ENCODE data around the gene NRP2. TPM values are rescaled to one million over a fixed set of nuclear protein-coding genes. Genes with fewer than 3 reads are reported as not detected.

Gene NRP2
- total RNA-seq, 1 donor from 2014 or later = 22.1 TPM

DNA sequence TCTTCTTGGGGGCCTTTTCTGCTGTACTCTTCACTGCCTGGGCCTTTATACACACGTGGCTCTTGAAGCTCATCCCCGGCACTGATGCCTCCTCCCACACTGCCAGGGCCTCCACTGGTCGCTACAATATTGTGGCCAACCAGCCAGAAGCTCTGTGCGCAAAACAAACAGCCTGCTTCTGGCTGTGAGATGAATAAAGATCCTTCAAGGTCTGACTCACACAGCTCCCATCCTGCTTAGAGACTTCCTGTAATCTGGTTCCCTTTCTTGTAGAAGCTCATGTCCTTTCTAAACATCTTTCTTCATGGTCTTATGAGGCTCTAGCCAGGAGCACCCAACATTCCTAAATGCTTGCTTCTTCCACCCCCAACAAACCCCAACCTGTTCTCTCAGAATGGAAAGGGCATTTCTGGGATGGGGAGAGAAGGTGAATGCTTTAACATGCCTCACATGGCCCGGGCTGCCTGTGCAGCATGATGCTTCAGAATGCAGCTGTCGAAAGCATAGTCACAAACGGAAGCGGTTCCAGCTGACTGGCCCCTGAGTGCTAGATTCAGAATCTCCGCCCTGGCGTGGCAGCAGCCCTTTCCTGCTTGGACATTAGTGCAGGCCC is 24.6 kb downstream of the NRP2 start:
- DNase-seq = peak; percentile 32

DNA sequence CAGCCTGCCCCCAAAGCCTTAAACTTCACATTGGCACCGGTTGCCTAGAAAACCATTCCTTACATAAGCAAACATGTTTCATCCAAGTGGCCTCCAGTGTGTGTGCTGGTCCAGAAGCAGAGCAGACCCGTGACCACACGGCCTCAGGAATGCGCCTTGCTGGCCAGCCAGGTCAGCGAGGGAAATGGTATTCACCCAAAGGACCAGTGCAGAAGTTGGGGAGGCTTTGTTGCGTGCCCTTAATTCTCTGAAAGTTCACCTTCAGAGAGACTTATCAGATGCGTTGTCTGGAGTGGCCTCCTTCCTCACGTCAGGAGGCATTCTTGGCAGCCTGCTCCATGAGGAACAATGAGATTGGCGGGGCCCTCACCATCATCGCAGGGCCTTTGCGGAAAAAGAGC is 25.9 kb downstream of the NRP2 start:
- no peak for DNase-seq

DNA sequence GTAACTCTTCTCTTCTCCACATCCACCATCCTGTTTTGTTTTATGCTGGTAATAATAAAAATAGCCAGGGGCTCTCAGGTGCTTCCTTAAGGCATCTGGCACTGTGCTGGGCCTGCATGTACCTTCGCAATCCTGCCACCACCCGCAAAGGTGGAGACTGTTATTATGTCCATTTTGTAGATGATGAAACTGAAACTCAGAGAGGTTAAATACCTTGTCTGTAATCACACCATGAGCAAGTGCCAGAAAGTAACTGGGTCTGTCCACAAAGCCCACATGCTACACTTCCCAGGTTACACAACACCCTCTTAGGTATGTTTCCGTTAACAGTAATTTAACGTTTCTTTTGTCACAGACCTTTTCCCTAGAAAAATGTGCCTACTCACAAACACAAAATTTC is 27.0 kb downstream of the NRP2 start:
- no peak for DNase-seq

DNA sequence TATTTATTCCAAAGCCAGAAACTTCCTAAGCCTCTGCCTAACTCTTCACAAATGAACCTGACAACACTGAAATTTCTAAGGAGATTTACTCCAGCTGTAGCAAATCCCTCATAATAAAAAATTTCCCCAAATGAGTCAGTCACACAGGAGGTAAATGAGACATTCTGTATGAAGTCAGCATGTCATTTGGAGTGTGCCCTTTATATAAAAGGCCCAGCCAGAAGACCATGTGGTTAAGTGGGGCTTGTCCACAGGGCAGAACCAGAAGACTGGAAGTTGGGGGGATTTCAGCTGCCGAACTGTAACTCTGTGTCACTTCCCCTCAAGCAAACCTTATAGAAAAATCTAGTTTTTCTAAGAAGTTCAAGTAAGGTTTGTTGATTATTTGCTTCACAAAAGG is 30.2 kb downstream of the NRP2 start:
- DNase-seq = no peak

DNA sequence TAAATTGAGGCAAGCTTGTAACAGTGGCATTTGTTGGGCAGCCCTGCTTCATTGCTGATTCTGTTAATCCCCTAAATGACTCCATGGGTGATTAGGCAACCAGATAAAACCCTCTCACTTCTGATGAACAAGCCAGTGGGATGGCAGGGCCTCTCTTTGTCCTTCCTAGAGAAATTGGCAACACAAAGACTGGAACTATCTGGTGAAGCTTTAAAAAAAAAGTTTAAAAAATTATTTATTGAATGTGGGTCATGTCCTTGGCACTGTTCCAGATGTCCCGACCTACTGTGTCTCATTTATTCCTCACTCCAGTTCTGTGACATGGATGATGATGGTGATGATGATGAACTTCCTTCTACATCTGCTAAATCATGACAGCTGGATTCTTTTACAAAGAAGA is 30.8 kb downstream of the NRP2 start:
- no peak for DNase-seq

DNA sequence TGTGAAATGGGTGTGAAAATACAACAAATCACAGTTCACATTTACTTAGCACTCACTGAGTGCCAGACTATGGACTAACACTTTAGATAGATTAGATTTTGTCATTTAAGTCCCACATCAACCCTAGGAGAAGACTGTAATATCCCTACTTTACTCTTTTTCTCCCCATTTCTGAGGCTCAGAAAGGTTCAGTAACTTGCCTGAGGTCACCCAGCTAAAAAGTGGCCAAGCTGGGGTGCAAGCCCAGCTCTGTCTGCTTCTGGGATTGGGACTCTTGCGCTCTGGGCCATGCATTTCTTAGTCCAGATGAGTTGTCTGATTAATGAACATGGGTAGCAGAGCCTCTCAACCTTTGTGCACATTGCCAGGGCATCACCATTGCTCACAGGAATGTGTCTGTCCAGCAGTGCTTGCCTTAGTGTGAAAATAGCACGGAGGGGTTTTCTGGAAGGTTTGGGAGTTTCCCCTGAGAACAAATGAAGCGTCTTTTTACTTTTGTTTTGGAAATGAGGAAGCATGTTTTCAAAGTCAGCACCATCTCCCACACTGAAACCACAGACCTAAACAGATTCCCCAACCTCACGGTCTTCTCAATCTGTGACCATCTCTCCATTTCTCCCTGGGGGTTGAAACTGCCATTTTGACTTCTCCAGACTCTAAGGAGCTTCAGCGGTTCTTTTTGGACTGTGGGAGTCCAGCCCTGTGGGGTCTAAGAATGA is 31.9 kb downstream of the NRP2 start:
- no peak for DNase-seq

DNA sequence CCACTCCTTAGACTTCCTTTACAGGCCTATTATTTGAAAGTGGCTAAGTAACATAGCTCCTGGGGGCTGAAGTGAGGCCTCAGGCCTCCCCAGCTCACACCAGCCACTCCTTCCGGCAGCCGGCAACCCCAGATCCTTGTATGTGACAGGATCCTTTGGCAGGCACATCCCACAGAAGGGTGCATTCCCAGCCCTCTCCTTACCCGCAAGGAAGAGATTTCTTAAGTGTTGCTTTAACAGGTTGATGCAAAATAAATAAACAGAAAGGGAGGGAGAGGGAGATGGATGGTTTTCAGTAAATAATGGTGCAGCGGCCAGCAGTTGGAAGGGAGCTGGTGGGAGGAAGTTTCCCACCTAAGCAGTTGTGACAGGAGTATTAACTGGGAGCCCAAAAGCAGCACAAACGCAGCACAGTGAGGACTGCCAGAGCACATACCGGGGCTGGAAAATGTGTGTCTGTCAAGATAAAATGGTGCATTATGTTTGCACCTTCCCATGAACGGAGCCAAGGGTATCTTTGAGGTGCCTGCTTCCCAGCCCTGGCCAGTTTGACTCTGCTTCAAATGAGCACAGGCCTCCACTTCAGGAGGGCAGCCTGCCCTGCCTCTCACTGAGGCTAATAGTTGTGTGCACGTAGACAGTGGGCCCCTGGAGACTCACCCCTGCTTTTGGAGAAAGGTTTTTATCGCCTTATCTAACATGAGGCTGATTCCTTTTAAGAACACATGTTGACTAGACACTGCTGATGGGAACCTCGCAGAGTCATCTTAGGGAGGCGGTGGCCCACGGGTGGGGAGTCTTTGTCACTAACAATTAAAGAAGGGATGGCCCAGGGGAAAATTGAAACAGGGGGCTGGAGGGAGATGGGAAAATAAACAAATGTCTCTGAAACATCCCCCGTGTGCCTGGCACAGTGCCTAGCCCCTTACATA is 32.8 kb downstream of the NRP2 start:
- no peak for DNase-seq

DNA sequence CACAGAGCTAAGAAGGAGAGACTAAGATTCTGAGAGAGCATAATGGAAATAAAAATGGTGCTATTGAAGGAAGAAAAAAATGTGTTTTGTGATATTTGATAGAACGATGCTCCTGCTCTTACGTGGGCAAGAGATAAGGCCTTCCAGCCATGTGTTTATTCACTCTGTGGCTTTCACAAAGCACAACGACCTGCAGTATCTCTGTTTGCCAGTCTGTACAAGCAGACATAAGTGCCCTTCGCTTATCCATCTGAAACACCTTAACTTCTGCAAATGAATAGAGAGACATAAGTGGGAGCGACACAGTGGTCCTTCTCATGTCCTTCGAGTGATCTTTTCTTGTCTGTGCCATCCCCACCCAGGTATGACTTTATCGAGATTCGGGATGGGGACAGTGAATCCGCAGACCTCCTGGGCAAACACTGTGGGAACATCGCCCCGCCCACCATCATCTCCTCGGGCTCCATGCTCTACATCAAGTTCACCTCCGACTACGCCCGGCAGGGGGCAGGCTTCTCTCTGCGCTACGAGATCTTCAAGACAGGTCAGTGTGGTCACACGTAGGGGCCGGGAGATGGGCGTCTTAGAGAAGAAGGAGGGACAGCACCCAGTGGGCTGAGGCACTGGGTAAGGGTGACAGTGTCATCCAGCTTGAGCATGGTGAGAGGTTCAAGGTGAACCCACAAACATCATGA is 33.7 kb downstream of the NRP2 start:
- DNase-seq = no peak

DNA sequence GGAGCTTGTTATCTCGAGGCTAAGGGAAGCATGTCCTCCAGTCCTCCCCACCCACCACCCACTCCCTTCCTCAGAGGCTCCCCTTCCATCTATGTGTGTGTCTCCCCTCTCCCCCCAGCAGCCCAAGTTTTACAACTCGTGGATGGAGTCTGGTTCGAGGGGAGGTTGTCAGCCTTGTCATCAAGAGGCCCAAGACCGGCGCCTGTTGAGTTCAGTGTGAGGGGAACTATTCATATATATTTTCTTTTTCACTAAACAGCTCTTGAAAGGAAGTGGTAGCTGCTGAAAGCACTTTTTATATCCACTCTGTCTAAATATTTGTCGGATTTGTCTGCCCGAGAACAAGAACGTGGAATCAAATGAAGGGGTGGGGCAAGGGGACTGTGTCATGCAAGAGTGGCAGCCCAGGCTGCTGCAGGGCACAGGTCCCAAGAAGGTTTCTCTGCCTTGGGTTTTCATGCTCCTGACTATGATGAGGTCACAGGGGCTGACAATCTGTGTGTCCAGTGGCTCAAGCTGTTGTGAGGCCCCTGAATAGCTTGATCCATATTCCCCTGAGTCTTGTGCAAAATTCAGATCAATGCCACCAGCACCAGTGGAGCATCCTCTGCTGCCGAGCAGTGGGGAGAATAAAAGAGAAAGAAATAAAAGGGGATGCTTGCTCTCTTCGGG is 35.0 kb downstream of the NRP2 start:
- DNase-seq = no peak

DNA sequence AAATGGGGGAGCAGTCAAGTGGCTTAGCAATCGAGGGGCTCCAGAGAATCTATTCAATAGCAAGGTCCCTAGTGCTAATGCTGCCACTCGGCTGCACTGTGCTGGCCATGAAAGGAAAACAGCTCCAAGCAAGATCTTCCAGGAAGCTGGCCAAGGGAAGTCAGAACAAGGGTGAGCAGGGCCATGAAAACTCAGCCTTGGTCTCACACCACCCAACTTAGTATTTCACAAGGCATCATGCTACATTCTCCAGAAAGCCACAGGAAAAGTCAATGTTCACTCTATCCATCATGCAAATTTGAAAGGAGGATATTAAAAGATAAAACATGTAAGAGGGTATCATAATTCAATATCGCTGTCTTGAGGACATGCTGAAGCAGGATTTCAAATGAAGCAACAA is 35.7 kb downstream of the NRP2 start:
- DNase-seq = no peak

DNA sequence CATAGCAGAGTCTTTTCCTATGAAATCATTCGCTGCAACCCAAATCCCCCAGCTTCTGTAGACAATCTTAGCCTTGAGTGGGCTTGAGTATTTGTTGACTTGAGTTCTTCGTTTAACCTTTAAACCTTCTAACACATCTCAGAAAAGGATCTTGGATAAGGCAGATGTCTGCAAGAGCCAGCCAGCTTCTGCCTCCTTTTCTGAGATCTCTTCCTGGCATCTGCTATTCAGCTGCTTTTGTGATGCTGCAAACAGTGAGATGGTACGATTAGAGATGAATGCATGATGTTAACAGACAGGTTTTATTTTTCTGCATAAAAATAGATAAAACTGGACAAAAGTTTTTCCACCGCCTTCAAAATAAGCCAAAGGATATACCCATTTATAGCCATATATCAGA is 37.5 kb downstream of the NRP2 start:
- no peak for DNase-seq

DNA sequence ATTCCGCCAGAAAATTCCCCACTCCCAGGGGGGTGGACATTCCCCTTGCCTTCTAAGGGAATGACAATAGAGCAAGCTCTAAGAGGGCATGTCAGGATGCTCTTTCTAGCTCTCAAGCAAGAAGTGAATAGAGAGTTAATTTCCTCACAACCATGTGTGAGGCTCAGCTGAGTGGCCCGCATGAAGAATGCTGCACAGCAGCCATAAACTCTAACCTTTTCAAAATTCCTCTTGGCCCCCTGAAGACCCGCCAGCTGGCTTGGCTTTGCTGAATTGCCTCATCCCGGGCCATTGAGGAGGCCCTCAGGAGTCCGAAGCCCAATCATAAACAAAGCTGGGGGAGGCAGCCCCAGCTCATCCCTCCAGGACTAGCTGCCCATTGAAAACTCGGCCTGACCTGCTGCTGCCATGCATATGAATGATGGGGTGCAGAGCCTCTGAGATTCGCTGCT is 38.2 kb downstream of the NRP2 start:
- DNase-seq = no peak

DNA sequence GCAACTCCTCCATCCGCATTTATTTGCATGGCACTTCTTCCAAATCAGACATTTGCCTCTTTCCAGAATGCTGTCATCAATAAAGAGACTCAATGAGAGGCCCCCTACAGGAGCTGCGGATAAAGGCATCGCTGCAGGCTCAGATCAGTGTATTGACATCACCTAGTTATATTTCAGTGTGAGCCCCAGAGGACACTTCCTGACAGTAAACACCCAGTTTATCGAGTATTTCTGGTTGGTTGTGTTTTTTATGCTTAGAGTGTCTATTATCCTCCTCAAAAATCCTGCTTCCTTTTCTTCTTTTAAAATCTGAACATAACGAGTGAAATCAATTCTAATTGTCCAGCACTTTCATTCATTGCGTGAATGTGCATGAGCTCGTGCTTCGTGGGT is 38.8 kb downstream of the NRP2 start:
- no peak for DNase-seq

DNA sequence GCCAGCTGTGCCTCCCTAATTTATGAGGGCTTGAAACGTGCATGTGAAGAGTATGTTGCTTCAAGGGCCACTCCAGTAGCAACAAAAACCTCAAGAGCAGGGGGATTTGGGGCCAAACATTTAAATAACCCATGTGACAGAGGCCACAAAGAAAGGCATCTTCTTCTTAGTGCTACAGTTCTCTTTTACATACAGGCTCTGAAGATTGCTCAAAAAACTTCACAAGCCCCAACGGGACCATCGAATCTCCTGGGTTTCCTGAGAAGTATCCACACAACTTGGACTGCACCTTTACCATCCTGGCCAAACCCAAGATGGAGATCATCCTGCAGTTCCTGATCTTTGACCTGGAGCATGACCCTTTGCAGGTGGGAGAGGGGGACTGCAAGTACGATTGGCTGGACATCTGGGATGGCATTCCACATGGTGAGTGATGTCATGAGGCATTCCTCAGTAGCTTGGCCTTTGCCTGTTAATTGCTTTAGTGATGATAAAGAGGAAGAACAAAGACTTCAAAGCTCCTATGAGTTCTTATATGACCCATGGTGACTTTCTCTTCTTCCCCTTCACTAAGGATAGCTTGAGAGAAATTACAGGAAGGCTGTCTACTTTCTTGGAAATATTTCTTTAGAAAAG is 40.1 kb downstream of the NRP2 start:
- DNase-seq = no peak

DNA sequence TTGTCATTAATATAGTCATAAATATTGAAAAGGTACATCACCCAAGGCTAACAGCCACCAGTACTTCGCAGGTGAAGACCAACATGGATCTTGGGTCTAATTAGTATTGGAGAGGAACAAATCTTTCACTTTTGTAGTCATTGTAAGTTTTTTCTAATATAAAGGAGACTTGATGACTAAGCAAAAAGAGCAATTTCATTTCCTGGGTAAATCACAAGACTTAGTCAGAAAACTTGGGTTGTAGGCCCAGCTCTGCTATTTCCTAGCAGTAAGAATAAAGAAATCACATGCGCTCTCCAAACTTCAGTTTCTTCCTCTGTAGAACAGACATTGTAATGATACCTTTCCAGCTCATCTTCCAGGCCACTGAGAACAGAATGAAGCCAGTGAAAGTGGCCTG is 40.9 kb downstream of the NRP2 start:
- DNase-seq = no peak

DNA sequence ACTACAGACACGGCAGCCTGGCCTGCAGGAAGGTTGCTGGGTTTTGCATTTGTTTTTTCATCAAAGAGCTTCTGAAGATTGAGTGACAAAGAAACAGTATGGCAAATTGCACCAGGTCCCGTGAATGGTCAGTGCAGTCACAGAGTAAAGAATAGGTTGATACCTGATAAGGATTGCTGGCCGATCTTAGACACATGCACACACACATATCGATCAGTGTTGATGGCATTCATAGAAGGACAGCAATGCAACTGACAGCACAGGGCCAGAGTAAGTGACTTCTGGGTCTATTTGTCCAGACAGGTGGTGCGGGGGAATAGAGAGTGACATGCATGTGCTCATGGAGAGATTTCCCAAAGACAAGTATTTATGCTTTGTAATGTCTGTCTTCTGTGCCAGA is 42.8 kb downstream of the NRP2 start:
- DNase-seq = no peak

DNA sequence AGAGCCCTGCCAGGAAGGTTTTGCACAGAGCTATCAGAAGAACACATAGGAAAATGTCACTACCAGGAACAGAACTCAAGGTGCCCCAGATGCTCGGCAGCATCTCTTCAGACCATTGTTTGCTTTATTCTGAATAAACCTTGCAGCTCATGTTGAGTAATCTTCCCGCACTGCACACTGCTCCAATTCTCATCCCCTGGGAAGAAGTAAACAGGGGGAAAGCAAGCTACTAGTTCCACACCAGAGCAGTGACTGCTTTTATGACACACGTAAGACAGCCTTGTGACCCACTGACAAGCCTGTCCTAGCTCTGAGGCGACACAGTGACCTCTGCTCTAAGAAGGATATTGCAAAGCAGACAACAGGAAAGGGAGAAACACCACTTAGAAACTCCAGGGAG is 44.2 kb downstream of the NRP2 start:
- no peak for DNase-seq

DNA sequence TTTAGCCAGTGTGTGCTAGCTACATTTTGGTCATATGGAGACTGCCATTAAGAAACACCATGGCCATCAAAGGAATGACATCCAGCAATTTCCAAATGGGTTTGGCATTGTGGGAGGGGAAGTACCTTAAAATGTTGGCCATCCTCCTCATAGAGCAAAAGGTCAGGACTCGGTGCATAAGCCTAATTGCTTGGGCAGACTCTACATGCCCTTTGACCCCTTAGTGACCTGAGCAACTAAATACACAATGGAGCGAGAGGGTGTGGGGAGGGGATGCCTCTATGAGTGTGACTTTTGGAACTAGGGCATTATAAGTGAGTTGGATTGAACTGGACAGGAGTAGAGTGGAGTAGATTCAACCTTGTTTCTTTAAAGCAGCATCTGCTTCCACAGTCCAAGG is 44.9 kb downstream of the NRP2 start:
- DNase-seq = no peak

DNA sequence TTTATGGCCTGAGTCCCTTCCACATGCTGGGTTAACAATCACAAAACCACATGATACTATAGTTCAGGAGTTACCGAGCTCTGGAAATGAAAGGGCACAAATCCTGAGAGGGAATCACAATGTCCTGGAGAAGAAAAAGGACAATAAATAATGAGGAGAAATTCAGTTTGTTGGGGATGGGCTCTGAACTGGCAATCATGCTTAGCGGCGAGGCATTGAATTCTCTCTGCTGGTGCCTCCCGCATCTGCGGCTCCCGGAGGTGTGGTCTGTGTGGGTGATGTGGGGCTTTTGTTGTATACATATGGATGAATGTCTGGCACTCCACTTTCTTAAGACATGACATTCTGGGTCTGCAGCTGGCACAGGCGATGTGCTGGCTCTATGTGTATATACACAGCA is 46.1 kb downstream of the NRP2 start:
- no peak for DNase-seq

DNA sequence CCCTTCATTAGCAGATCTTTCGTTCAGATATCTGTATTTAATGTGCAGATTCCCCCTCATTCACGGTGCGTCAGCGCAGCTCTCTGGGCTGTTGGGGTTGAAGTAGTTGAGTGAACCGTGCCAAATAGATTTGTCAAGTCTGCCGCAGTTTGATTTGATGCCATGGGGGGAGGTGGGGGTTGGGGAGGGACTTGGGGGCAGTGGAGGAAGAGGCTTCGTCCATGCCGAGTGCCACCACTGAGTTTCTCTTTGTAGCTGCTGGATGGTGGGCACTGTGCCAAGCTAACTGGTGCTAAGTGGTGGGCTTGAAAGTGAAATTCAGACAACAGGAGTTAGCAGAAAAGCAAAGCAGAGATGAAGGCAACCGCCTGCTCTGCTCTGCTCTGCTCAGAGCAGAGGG is 47.9 kb downstream of the NRP2 start:
- no peak for DNase-seq

DNA sequence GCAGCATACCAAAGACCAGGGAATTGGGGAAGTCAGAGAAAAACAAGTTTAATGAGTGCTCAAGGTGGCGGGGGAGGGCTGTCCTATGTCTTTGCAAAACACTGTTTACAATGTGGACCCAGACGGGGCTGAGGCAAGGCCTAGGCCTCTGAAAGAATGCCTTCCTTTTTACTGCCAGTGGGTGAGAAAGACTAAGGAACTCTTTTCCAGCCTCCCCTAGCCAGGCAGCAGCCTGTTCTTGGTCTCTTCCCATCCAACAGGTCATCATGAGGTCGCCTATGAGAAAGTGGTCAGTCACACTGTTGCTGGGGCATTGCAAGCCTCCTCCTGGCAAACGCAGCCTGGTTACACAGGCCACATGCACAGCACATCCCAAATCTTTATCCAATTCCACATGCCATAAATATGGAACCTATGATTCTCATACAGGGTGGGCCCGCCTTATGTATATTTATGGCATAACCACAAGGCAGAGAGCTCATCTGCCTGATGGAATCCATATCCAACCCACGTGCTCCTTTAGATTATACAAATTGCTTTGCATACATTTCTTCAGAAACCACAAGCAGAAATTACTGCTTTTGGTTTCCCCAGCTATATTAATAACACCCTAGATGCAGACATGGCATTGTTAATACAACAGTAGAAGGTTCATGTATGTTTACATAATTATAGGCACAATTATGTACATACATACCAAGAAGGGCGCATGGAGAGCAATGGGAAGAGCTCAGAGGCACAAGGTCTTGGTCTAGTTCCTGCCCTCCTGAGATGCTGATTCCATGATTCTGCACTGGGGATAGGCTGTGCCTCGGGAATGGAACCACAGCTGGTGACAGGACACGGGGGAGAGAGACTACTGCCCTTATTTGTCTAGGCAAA is 48.6 kb downstream of the NRP2 start:
- DNase-seq = no peak
